ENCODE measurements around the gene CCNE1. TPM values are rescaled to one million over a fixed set of nuclear protein-coding genes. Genes with fewer than 3 reads are reported as not detected.

CCNE1 gene
- total RNA-seq, 1 donor from 2014 or later: 13.5 TPM

GRCh38 chr19:29837996-29838395 is 26.2 kb downstream of the CCNE1 start:
- Mint-ChIP-seq H3K27me3 (peaks cover 40% of the 10 kb centered on the region), H3K27ac (no peak overlapping the region), H3K4me1 (ENCODE audit: unreplicated experiment) (peaks cover 15% of the 10 kb centered on the region), H3K36me3 (no peaks in the 10 kb centered on the region), H3K9me3 (no peaks in the 10 kb centered on the region), H3K4me3 (no peak overlapping the region)
- TF ChIP-seq, protein P1, sequence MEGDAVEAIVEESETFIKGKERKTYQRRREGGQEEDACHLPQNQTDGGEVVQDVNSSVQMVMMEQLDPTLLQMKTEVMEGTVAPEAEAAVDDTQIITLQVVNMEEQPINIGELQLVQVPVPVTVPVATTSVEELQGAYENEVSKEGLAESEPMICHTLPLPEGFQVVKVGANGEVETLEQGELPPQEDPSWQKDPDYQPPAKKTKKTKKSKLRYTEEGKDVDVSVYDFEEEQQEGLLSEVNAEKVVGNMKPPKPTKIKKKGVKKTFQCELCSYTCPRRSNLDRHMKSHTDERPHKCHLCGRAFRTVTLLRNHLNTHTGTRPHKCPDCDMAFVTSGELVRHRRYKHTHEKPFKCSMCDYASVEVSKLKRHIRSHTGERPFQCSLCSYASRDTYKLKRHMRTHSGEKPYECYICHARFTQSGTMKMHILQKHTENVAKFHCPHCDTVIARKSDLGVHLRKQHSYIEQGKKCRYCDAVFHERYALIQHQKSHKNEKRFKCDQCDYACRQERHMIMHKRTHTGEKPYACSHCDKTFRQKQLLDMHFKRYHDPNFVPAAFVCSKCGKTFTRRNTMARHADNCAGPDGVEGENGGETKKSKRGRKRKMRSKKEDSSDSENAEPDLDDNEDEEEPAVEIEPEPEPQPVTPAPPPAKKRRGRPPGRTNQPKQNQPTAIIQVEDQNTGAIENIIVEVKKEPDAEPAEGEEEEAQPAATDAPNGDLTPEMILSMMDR (conservative IDR thresholded peaks at IDR 0.05): no peak
- DNase-seq (ENCODE audit: extremely low spot score, unreplicated experiment): no peak

DNA sequence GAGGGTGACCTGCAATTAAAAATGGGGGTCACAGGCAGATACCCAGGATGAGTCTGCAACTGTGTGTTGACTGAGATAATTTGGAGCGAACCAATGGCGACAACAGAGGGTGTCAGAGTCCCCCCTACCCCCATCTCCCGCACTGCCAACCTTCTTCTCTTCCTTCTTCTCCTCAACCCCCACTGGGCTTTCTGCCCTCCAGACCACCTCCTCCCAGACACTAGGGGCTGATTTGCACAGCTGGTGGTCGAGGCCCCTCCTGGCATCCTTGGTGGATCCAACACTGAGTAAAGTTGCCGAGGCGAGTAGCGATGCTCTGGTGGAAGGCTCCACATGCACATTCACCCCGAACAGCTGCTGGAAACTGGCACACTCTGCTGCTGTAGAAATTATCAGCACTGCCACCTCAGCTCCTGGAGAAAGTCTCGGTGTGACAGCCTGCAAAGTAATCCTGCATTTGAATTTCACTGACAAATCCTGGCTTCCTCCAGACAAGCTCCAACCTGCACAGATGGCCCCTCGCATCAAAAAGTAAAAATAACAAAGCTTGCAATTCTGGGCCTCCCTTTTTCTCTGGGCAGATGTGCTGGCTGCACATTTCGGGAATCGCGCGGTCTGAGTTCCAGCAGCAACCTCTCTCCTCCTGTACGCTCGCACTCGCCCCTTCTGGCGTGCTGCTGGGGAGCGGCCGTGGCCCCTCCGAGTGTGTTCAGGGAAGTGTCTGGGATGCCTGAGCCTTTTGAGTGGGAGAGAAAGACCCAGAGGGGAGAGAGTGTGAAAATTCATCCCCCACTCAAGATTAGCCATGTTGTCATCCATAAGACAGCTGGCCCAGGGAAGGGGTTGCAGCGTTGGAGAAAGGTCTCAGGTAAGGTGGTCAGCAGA is 28.5 kb downstream of the CCNE1 start:
- DNase-seq (ENCODE audit: extremely low spot score, unreplicated experiment): no peak
- H3K27ac Mint-ChIP-seq: no peak overlapping the region
- H3K4me1 Mint-ChIP-seq (ENCODE audit: unreplicated experiment): peaks cover 15% of the 10 kb centered on the region
- H3K9me3 Mint-ChIP-seq: no peaks in the 10 kb centered on the region
- TF ChIP-seq, protein P1 (conservative IDR thresholded peaks at IDR 0.05): no peak
- no peak overlapping the region for H3K4me3 Mint-ChIP-seq
- H3K27me3 Mint-ChIP-seq: peaks cover 29% of the 10 kb centered on the region
- no peaks in the 10 kb centered on the region for H3K36me3 Mint-ChIP-seq

DNA sequence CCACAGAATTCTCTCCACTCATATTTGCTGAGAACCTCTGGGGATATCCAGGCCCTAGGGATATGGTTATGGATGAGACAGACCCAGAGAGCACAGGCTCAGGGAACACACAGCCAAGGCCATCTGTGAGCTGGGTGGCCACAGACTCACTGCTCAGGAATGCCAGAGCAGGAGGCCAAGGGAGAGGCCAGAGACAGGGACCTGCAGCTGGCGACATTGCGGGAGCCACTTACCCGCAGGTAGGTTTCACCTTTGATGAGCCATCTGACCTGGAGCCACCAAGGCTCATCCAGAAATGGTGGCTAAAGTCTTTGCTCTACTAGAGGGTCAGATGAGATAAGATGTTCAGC is 29.4 kb downstream of the CCNE1 start:
- Mint-ChIP-seq H3K4me1 (ENCODE audit: unreplicated experiment) (peaks cover 23% of the 10 kb centered on the region), H3K27ac (no peak overlapping the region), H3K36me3 (no peaks in the 10 kb centered on the region), H3K4me3 (peak overlapping the region; percentile 28), H3K27me3 (peaks cover 29% of the 10 kb centered on the region), H3K9me3 (no peaks in the 10 kb centered on the region)
- no peak for DNase-seq (ENCODE audit: extremely low spot score, unreplicated experiment)
- TF ChIP-seq, protein P1 (conservative IDR thresholded peaks at IDR 0.05): no peak

- H3K27ac Mint-ChIP-seq: peak overlapping the region; percentile 47
- H3K4me1 Mint-ChIP-seq (ENCODE audit: unreplicated experiment): peaks cover 23% of the 10 kb centered on the region
- no peaks in the 10 kb centered on the region for H3K36me3 Mint-ChIP-seq
- no peak for DNase-seq (ENCODE audit: extremely low spot score, unreplicated experiment)
- peak overlapping the region; percentile 57 for H3K4me3 Mint-ChIP-seq
- peaks cover 29% of the 10 kb centered on the region for H3K27me3 Mint-ChIP-seq
- H3K9me3 Mint-ChIP-seq: no peaks in the 10 kb centered on the region
- TF ChIP-seq, protein P1 (conservative IDR thresholded peaks at IDR 0.05): no peak
These were observed 30.0 kb downstream of the CCNE1 start for GRCh38 chr19:29841559-29842367.

- DNase-seq (ENCODE audit: extremely low spot score, unreplicated experiment): no peak
- Mint-ChIP-seq H3K27ac (no peak overlapping the region), H3K36me3 (no peaks in the 10 kb centered on the region), H3K4me1 (ENCODE audit: unreplicated experiment) (peaks cover 23% of the 10 kb centered on the region), H3K9me3 (no peaks in the 10 kb centered on the region), H3K27me3 (peaks cover 26% of the 10 kb centered on the region), H3K4me3 (peak overlapping the region; percentile 57)
- TF ChIP-seq, protein P1 (conservative IDR thresholded peaks at IDR 0.05): no peak
These were observed 30.8 kb downstream of the CCNE1 start for GRCh38 chr19:29842471-29843179.

Data from type B pancreatic cell (in vitro differentiated cells).